Measurements from ENCODE around the gene XRCC2. TPM values are rescaled to one million over a fixed set of nuclear protein-coding genes. Genes with fewer than 3 reads are reported as not detected.

Gene XRCC2
- total RNA-seq, 1 experiment from 2014 or later, result 28.5 TPM

DNA sequence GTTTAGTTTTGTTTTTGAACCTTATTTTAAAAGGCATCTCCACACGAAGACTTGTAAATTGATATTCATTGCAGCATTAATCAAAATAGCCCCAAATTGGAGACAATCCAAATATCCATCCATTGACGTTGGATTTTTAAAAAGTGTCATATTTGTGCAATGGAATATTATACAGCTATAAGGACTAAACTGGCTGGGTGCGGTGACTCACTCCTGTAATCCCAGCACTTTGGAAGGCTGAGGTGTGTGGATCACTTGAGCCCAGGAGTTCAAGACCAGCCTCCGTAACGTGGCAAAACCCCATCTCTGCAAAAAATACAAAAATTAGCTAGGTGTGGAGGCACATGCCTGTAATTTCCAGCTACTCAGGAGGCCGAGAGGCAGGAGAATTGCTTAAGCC, 35.1 kb downstream of the XRCC2 start:
- no peak overlapping the region for H3K4me3 ChIP-seq (ENCODE audit: low read depth, low read length, poor library complexity, severe bottlenecking)
- H3K4me1 ChIP-seq (ENCODE audit: insufficient read depth, low read length, poor library complexity, severe bottlenecking), result peaks cover 3% of the 10 kb centered on the region
- peaks cover 2% of the 10 kb centered on the region for H3K36me3 ChIP-seq (ENCODE audit: insufficient read depth, low read length, poor library complexity, severe bottlenecking)
- intact Hi-C loops (cut with micrococcal nuclease; ENCODE audit: unreplicated experiment), result no loop called here
- no peak overlapping the region for H3K27ac ChIP-seq (ENCODE audit: low read depth, low read length, poor library complexity, severe bottlenecking)
- no TSS peak for BruUV-seq (replicated peaks)
- no peaks in the 10 kb centered on the region for H3K9me3 ChIP-seq (ENCODE audit: low read depth, low read length, poor library complexity, severe bottlenecking)
- no peaks in the 10 kb centered on the region for H3K27me3 ChIP-seq (replicated peaks; ENCODE audit: insufficient read depth, low read depth, low read length, poor library complexity)
- DNase-seq (ENCODE audit: low spot score), result no peak
- ChIA-PET CTCF (no interaction called here), POLR2A (ENCODE audit: low non-redundant PET) (no interaction called here)
- TF ChIP-seq, protein P1, sequence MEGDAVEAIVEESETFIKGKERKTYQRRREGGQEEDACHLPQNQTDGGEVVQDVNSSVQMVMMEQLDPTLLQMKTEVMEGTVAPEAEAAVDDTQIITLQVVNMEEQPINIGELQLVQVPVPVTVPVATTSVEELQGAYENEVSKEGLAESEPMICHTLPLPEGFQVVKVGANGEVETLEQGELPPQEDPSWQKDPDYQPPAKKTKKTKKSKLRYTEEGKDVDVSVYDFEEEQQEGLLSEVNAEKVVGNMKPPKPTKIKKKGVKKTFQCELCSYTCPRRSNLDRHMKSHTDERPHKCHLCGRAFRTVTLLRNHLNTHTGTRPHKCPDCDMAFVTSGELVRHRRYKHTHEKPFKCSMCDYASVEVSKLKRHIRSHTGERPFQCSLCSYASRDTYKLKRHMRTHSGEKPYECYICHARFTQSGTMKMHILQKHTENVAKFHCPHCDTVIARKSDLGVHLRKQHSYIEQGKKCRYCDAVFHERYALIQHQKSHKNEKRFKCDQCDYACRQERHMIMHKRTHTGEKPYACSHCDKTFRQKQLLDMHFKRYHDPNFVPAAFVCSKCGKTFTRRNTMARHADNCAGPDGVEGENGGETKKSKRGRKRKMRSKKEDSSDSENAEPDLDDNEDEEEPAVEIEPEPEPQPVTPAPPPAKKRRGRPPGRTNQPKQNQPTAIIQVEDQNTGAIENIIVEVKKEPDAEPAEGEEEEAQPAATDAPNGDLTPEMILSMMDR (conservative IDR thresholded peaks at IDR 0.05; ENCODE audit: low read depth, low read length), result no peak
- TF ChIP-seq EZH2 (IDR thresholded peaks at IDR 0.05; ENCODE audit: borderline replicate concordance, low read depth, low read length, poor library complexity, severe bottlenecking), result no peak

DNA sequence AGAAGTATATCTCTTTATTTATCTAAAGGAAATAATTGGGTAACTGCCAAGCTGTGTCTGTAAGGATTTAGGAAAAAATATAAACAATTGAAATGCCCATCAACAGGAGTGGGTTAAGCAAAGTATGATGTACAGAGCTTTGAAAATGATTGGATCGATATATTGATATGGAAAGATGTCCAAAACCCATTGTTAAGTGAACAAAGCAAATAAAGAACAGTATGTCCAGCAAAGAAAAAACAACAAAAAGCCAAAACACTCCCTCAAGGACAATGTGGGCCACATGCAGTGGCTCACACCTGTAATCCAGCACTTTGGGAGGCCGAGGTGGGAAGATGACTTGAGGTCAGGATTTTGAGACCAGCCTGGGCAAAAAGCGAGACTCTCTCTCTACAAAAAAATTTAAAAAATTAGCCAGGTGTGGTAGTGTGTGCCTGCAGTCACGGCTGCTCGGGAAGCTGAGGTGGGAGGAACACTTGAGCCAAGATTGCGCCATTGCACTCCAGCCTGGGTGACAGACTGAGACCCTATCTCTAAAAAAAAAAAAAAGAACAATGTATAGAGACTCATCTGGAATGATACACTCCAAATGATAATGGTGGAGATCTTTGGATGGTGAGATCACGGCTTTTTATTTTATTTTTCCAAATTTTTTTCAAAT, 37.9 kb downstream of the XRCC2 start:
- POLR2A ChIA-PET (ENCODE audit: low non-redundant PET), result no interaction called here

DNA sequence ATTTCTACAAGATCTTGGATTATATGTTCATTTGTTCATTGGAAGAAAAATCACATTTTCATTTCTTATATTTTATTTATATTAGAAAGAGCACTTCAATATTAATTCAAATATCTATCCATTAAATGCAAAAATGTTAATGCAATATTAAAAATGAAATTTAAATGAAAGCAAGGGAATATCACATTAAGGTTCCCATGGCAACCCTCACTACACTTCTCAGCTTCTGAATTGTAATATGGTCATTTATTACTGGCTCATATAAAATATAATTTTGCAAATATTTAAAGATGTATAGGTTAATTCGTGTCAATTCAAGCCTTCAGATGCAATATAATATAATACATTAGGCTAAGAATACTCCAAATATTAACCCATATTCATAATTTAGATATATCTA, 38.8 kb downstream of the XRCC2 start:
- CTCF ChIA-PET, result no interaction called here
- Histone ChIP-seq H3K27me3 (replicated peaks; ENCODE audit: insufficient read depth, low read depth, low read length, poor library complexity) (no peaks in the 10 kb centered on the region), H3K27ac (ENCODE audit: low read depth, low read length, poor library complexity, severe bottlenecking) (no peak overlapping the region), H3K4me3 (ENCODE audit: low read depth, low read length, poor library complexity, severe bottlenecking) (no peak overlapping the region), H3K4me1 (ENCODE audit: insufficient read depth, low read length, poor library complexity, severe bottlenecking) (peaks cover 3% of the 10 kb centered on the region), H3K36me3 (ENCODE audit: insufficient read depth, low read length, poor library complexity, severe bottlenecking) (no peaks in the 10 kb centered on the region), H3K9me3 (ENCODE audit: low read depth, low read length, poor library complexity, severe bottlenecking) (no peaks in the 10 kb centered on the region)
- BruUV-seq (replicated peaks), result no TSS peak
- intact Hi-C loops (cut with micrococcal nuclease; ENCODE audit: unreplicated experiment), result no loop called here
- DNase-seq (ENCODE audit: low spot score), result no peak
- POLR2A ChIA-PET (ENCODE audit: low non-redundant PET), result no interaction called here
- TF ChIP-seq, protein P1 (conservative IDR thresholded peaks at IDR 0.05; ENCODE audit: low read depth, low read length), result no peak
- no peak for TF ChIP-seq EZH2 (IDR thresholded peaks at IDR 0.05; ENCODE audit: borderline replicate concordance, low read depth, low read length, poor library complexity, severe bottlenecking)

More for the DNA sequence above, 37.9 kb downstream of the XRCC2 start:
- BruUV-seq (replicated peaks), result no TSS peak
- peaks cover 3% of the 10 kb centered on the region for H3K4me1 ChIP-seq (ENCODE audit: insufficient read depth, low read length, poor library complexity, severe bottlenecking)
- no peak overlapping the region for H3K4me3 ChIP-seq (ENCODE audit: low read depth, low read length, poor library complexity, severe bottlenecking)
- DNase-seq (ENCODE audit: low spot score), result no peak
- no peaks in the 10 kb centered on the region for H3K27me3 ChIP-seq (replicated peaks; ENCODE audit: insufficient read depth, low read depth, low read length, poor library complexity)
- H3K27ac ChIP-seq (ENCODE audit: low read depth, low read length, poor library complexity, severe bottlenecking), result no peak overlapping the region
- H3K9me3 ChIP-seq (ENCODE audit: low read depth, low read length, poor library complexity, severe bottlenecking), result no peaks in the 10 kb centered on the region
- TF ChIP-seq, protein P1 (conservative IDR thresholded peaks at IDR 0.05; ENCODE audit: low read depth, low read length), result no peak
- TF ChIP-seq EZH2 (IDR thresholded peaks at IDR 0.05; ENCODE audit: borderline replicate concordance, low read depth, low read length, poor library complexity, severe bottlenecking), result no peak
- no peaks in the 10 kb centered on the region for H3K36me3 ChIP-seq (ENCODE audit: insufficient read depth, low read length, poor library complexity, severe bottlenecking)
- CTCF ChIA-PET, result no interaction called here
- intact Hi-C loops (cut with micrococcal nuclease; ENCODE audit: unreplicated experiment), result no loop called here
